GM19468 (cell line): ENCODE data around the gene UNC93A.
"Not testable (repeated sequence)": the region's sequence is repeated elsewhere in the genome, so short reads cannot be mapped to it uniquely, and the experiment has no call there.

Experiments used
- ATAC-seq: cut with Tn5 transposase; IDR thresholded peaks from one replicate; pipeline ENCODE4 v1.9.1; 2021; ENCODE audit warnings: mild to moderate bottlenecking, moderate library complexity, moderate number of reproducible peaks; ENCODE audit not compliant: unreplicated experiment; ENCODE audit errors: extremely low read depth

Gene UNC93A

GRCh38 chr6:167307342-167307955 lies 16.3 kb downstream of the UNC93A start:
- no peak for ATAC-seq

GRCh38 chr6:167308207-167308606 lies 17.1 kb downstream of the UNC93A start:
- ATAC-seq = no peak

GRCh38 chr6:167309355-167310192 lies 18.5 kb downstream of the UNC93A start:
- not testable (repeated sequence) for ATAC-seq

- ATAC-seq = no peak
These were observed 20.2 kb downstream of the UNC93A start for GRCh38 chr6:167311286-167311685.

- not testable (repeated sequence) for ATAC-seq
These were observed 20.6 kb downstream of the UNC93A start for GRCh38 chr6:167311691-167312090.

GRCh38 chr6:167314180-167314821 lies 23.2 kb downstream of the UNC93A start:
- ATAC-seq = no peak

GRCh38 chr6:167317172-167317571 lies 26.1 kb downstream of the UNC93A start:
- no peak for ATAC-seq

GRCh38 chr6:167318354-167318753 lies 27.2 kb downstream of the UNC93A start:
- not testable (repeated sequence) for ATAC-seq

- not testable (repeated sequence) for ATAC-seq
These were observed 27.7 kb downstream of the UNC93A start for GRCh38 chr6:167318856-167319255.

- not testable (repeated sequence) for ATAC-seq
These were observed 29.0 kb downstream of the UNC93A start for GRCh38 chr6:167319856-167320753.

- not testable (repeated sequence) for ATAC-seq
These were observed 29.6 kb downstream of the UNC93A start for GRCh38 chr6:167320754-167321056.

- ATAC-seq = not testable (repeated sequence)
These were observed 30.1 kb downstream of the UNC93A start for GRCh38 chr6:167321185-167321584.

- ATAC-seq = no peak
These were observed 32.0 kb downstream of the UNC93A start for GRCh38 chr6:167323111-167323510.

- ATAC-seq = no peak
These were observed 33.0 kb downstream of the UNC93A start for GRCh38 chr6:167324111-167324510.

GRCh38 chr6:167325766-167326165 lies 34.7 kb downstream of the UNC93A start:
- ATAC-seq = no peak

- no peak for ATAC-seq
These were observed 36.3 kb downstream of the UNC93A start for GRCh38 chr6:167327391-167327790.

GRCh38 chr6:167328086-167328485 lies 37.0 kb downstream of the UNC93A start:
- no peak for ATAC-seq

GRCh38 chr6:167329014-167329413 lies 37.9 kb downstream of the UNC93A start:
- no peak for ATAC-seq

- no peak for ATAC-seq
These were observed 39.6 kb downstream of the UNC93A start for GRCh38 chr6:167330750-167331149.

GRCh38 chr6:167331565-167331964 lies 40.5 kb downstream of the UNC93A start:
- ATAC-seq = no peak
